Measurements from ENCODE around the gene SIPA1L3.

DNA sequence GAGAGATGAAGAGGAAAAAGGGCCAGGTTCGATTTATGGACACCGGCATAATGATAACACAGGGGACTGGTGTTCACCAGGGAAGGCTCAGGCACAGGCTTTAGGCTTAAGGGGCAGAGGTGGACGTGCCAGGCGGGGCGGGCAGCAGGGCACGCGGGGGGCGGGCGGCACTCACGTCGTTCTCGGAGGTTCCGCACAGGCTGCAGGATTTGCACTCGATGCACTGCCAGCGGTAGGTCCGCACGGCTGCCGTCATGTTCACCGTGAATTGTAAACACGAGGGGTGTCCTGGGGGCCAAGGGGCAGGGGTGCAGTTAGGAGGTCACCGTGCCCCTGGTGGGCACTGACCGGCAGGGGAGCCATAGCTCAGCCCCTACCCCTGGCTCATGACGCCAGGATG is 306.5 kb downstream of the SIPA1L3 start:
- TF ChIP-seq, protein P1, sequence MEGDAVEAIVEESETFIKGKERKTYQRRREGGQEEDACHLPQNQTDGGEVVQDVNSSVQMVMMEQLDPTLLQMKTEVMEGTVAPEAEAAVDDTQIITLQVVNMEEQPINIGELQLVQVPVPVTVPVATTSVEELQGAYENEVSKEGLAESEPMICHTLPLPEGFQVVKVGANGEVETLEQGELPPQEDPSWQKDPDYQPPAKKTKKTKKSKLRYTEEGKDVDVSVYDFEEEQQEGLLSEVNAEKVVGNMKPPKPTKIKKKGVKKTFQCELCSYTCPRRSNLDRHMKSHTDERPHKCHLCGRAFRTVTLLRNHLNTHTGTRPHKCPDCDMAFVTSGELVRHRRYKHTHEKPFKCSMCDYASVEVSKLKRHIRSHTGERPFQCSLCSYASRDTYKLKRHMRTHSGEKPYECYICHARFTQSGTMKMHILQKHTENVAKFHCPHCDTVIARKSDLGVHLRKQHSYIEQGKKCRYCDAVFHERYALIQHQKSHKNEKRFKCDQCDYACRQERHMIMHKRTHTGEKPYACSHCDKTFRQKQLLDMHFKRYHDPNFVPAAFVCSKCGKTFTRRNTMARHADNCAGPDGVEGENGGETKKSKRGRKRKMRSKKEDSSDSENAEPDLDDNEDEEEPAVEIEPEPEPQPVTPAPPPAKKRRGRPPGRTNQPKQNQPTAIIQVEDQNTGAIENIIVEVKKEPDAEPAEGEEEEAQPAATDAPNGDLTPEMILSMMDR (conservative IDR thresholded peaks at IDR 0.05 in 1 of 2, IDR thresholded peaks at IDR 0.05 in 1 of 2; ENCODE audit: extremely low read depth in 1 of 2, insufficient read depth in 1 of 2, low read depth in 1 of 2, low read length in 2 of 2) = no peak
- TF ChIP-seq EZH2 (IDR thresholded peaks at IDR 0.05; ENCODE audit: borderline replicate concordance, low read length) = no peak

All from mammary epithelial cell (primary cell).